BE2C (cell line): ENCODE measurements around the gene PDCD1.

Experiments
- DNase-seq: peaks from one replicate; pipeline ENCODE4 v3.0.0-alpha.2; 2020
- H3K27me3 ChIP-seq: fragments of 250-450 bp; sonication (Bioruptor Pico); 2 replicates; pipeline ENCODE4 v1.5.1; 2020; ENCODE audit warnings: mild to moderate bottlenecking
- H3K36me3 ChIP-seq: fragments of 250-450 bp; sonication (Bioruptor Pico); 2 replicates; pipeline ENCODE4 v1.5.1; 2020; ENCODE audit warnings: mild to moderate bottlenecking
- H3K4me1 ChIP-seq: fragments of 250-450 bp; sonication (Bioruptor Pico); 2 replicates; pipeline ENCODE4 v1.5.1; 2020
- H3K4me3 ChIP-seq: 2 replicates; pipeline ENCODE4 v1.5.1; 2011; ENCODE audit warnings: low read depth, low read length
- H3K9me3 ChIP-seq: fragments of 250-450 bp; sonication (Bioruptor Pico); 2 replicates; pipeline ENCODE4 v1.5.1; 2020
- CTCF ChIP-seq: IDR thresholded peaks from 2 replicates; pipeline ENCODE4 v1.5.1; 2012; ENCODE audit warnings: mild to moderate bottlenecking, low read depth, low read length

Gene PDCD1

DNA sequence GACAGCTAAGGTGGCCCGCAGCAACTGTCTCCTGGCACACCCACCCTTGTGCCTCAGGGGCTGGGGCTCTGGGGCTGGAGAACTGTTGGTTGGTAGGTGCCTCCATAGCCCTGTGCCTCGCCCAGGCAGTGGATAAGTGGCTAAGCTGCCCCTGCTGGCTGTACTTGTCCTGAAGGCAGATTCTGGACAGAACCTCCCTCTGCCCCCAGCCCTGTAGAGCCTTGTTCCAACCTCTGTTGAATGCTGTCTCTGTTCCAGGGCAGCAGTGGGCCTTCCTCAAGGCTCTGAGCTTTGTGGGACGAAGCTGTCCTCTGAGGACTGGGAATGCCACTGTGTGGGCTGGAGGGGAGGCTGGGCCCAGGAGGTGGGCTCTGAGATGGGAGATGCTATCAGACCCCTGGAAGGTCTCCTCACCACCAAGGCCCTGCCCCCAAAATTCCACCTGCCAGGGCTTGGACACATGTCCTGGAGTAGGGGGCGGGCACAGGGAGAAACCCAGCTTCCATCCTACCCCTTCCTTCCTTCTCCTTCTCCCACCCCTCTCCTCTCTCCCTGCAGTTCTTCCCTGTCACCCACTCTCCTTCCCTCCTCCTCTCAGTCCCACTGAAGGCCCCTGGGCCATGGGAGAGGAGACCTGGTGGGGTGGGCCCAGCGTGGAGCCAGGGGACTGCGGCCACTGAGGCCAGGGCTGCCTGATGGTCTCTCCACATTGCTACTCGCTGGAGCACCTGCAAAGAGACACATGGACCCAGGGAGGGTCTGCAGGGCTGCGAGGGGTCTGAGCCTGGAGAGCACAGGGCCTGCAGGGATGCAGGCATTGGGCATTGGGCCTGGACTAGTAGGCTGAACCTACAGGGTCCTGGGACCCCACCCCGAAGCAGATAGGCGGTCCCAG, 1.7 kb upstream of the PDCD1 start:
- no peak overlapping the region; the same call in 1 of the 2 replicates for H3K4me3 ChIP-seq

DNA sequence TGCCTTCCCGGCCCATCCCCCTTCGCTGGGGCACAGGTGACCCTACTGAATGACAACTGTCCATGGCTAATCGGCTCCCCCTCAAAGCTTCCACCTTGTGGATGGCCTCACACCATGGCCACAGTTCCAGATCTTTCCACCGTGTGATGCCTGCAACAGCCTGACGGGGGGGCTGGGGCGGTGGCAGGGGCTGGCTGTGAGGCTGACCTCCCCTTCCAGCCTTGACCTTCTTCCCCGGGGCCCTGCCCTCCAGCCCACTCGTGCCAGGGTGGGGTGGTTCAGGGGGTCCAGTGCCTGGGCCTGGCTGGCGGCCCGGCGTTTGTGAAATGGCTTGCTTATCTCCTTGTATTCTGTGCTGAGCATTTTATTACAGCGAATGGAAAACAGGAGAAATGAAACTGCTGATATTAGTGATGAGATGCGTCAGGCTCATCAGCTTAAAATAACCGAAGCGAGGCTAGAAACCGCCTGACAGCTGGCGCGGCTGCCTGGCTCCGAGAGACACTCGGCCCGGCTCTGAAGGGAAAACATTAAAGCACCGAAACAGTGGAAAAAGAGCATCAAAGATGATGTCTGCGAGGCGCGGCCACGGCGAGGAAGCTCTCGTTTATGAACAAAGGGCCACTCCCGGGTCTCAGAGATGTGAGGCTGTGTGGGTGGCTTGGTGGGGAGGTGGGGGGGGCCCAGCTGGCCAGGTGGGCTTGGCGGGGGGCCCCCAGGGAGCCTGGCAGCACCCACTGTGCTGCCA, 916 bp upstream of the PDCD1 start:
- peak; percentile 28 for DNase-seq
- Histone ChIP-seq H3K9me3 (no peaks in the 10 kb centered on the region), H3K4me1 (peaks cover 20% of the 10 kb centered on the region), H3K4me3 (peak overlapping the region; percentile 35), H3K27me3 (no peaks in the 10 kb centered on the region), H3K36me3 (no peaks in the 10 kb centered on the region)
- peak; percentile 19; the same call in 1 of the 2 replicates for TF ChIP-seq CTCF

More for the DNA sequence above, 1.7 kb upstream of the PDCD1 start:
- TF ChIP-seq CTCF: 0 out of 2 replicates have a peak, but pooled peaks have one; percentile 14
- peak; percentile 55 for DNase-seq
- H3K9me3 ChIP-seq: no peaks in the 10 kb centered on the region
- H3K4me1 ChIP-seq: peaks cover 18% of the 10 kb centered on the region
- no peaks in the 10 kb centered on the region for H3K27me3 ChIP-seq
- H3K36me3 ChIP-seq: no peaks in the 10 kb centered on the region

GRCh38 chr2:241859017-241859435, 332 bp upstream of the PDCD1 start:
- no peak overlapping the region for H3K4me3 ChIP-seq
- TF ChIP-seq CTCF: no peak
- H3K27me3 ChIP-seq: no peaks in the 10 kb centered on the region
- peaks cover 22% of the 10 kb centered on the region for H3K4me1 ChIP-seq
- no peaks in the 10 kb centered on the region for H3K9me3 ChIP-seq
- no peaks in the 10 kb centered on the region for H3K36me3 ChIP-seq
- peak; percentile 10 for DNase-seq

GRCh38 chr2:241857572-241858121, 1.0 kb downstream of the PDCD1 start:
- no peaks in the 10 kb centered on the region for H3K27me3 ChIP-seq
- TF ChIP-seq CTCF: no peak
- no peak overlapping the region for H3K4me3 ChIP-seq
- no peaks in the 10 kb centered on the region for H3K9me3 ChIP-seq
- peak; percentile 6 for DNase-seq
- no peaks in the 10 kb centered on the region for H3K36me3 ChIP-seq
- peaks cover 22% of the 10 kb centered on the region for H3K4me1 ChIP-seq

GRCh38 chr2:241857041-241857541, 1.6 kb downstream of the PDCD1 start:
- Histone ChIP-seq H3K9me3 (no peaks in the 10 kb centered on the region), H3K4me1 (peaks cover 22% of the 10 kb centered on the region), H3K36me3 (no peaks in the 10 kb centered on the region), H3K4me3 (no peak overlapping the region), H3K27me3 (no peaks in the 10 kb centered on the region)
- no peak for TF ChIP-seq CTCF
- peak; percentile 7 for DNase-seq
